ENCODE measurements around the gene HPD.

HPD gene

DNA sequence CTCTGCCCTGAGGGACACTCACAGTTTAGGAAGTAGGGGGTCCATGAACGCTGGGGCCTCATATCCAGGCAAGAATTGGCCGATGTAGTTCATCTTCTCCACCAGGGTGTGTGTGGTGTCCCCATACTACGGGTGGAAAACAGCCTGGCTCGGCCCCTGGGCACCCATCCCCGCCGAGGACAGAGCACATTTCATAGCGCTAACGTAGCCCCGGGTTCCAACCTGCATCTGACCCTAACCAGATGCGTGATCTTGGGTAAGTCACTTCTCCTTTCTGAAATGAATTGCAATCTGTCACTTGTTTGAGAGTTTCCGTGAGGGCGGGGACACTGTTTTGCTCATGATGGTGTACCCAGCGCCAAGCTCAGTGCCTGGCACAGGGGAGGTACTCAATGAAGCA is 9.0 kb downstream of the HPD start:
- H3K4me3 ChIP-seq (replicated peaks in 1 of 2; ENCODE audit: low read depth in 2 of 2, low read length in 2 of 2): no peak overlapping the region
- TF ChIP-seq, protein P1, sequence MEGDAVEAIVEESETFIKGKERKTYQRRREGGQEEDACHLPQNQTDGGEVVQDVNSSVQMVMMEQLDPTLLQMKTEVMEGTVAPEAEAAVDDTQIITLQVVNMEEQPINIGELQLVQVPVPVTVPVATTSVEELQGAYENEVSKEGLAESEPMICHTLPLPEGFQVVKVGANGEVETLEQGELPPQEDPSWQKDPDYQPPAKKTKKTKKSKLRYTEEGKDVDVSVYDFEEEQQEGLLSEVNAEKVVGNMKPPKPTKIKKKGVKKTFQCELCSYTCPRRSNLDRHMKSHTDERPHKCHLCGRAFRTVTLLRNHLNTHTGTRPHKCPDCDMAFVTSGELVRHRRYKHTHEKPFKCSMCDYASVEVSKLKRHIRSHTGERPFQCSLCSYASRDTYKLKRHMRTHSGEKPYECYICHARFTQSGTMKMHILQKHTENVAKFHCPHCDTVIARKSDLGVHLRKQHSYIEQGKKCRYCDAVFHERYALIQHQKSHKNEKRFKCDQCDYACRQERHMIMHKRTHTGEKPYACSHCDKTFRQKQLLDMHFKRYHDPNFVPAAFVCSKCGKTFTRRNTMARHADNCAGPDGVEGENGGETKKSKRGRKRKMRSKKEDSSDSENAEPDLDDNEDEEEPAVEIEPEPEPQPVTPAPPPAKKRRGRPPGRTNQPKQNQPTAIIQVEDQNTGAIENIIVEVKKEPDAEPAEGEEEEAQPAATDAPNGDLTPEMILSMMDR (IDR thresholded peaks at IDR 0.05; ENCODE audit: low read depth, low read length): no peak
- no peak for DNase-seq (ENCODE audit: low read depth in 2 of 2)

DNA sequence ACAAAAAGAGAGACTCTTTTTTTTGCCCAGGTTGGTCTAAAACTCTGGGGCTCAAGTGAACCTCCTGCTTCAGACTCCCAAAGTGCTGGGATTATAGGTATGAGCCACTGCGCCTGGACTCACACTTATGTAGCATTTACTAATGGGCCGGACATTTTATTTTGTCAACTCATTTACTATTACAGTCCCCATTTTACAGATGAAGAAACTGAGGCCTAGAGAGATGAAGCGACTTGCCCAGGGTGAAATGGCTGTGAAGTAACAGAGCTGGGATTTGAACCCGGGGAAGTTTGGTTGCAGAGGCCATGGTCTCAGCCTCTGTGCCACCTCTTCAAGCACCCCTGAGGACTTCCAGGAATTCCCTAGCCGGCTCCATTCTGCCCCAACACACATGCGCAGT is 9.4 kb downstream of the HPD start:
- no peak overlapping the region for H3K4me3 ChIP-seq (replicated peaks in 1 of 2; ENCODE audit: low read depth in 2 of 2, low read length in 2 of 2)
- no peak for DNase-seq (ENCODE audit: low read depth in 2 of 2)
- TF ChIP-seq, protein P1 (IDR thresholded peaks at IDR 0.05; ENCODE audit: low read depth, low read length): no peak

DNA sequence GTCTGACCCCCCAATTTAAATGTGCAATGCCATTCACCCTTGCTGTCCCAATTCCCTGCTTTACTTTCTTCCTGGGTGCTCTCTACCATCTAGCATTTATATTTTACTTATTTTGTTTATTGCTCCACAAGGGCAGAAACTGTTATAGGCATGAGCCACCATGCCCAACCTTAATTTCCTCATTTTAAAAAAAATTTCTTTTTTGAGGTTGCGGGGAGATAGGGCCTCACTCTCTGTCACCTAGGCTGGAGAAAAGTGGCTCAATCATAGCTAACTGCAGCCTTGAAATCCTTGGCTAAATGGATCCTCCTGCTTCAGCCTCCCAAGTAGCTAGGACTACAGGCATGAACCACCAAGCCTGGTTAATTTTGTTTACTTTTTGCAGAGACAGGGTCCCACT is 13.0 kb downstream of the HPD start:
- DNase-seq (ENCODE audit: low read depth in 2 of 2): no peak
- H3K4me3 ChIP-seq (replicated peaks in 1 of 2; ENCODE audit: low read depth in 2 of 2, low read length in 2 of 2): no peak overlapping the region
- TF ChIP-seq, protein P1 (IDR thresholded peaks at IDR 0.05; ENCODE audit: low read depth, low read length): no peak

DNA sequence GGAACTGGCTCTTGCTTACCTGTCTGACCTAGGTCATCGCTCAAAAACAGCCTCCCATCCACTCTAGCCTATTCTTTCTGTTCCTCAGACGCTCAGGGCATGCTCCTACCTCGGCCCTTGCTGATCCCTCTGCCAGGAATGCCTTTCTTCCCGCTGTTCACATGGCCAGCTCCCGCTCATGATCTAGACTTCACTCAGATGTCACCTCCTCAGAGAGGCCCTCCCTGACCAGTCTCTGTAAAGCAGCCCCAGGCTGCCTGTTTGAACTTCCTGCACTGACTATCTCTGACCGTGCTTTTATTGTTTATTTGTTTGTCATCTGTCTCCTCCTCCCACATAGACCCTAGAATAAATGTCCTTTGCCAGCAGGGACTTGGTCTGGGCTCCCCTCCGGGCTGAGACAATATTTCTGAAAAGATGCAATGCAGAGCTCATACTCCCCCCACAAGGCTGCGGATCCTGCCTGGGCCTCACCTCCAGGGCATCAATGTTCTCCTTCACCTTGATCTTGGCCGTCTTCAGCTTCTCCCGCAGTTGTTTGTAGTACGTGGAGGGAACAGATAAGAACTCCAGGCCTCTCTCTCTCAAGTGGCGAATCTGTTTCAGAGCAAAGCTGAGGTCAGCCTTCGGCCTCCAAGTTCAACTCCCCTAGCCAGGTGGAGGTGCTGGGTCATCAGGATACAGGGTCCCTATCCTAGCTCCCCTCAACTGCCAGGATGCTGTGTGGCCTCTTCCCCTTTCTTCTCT is 15.2 kb downstream of the HPD start:
- DNase-seq (ENCODE audit: low read depth in 2 of 2): no peak
- TF ChIP-seq, protein P1 (IDR thresholded peaks at IDR 0.05; ENCODE audit: low read depth, low read length): no peak
- H3K4me3 ChIP-seq (replicated peaks in 1 of 2; ENCODE audit: low read depth in 2 of 2, low read length in 2 of 2): no peak overlapping the region

DNA sequence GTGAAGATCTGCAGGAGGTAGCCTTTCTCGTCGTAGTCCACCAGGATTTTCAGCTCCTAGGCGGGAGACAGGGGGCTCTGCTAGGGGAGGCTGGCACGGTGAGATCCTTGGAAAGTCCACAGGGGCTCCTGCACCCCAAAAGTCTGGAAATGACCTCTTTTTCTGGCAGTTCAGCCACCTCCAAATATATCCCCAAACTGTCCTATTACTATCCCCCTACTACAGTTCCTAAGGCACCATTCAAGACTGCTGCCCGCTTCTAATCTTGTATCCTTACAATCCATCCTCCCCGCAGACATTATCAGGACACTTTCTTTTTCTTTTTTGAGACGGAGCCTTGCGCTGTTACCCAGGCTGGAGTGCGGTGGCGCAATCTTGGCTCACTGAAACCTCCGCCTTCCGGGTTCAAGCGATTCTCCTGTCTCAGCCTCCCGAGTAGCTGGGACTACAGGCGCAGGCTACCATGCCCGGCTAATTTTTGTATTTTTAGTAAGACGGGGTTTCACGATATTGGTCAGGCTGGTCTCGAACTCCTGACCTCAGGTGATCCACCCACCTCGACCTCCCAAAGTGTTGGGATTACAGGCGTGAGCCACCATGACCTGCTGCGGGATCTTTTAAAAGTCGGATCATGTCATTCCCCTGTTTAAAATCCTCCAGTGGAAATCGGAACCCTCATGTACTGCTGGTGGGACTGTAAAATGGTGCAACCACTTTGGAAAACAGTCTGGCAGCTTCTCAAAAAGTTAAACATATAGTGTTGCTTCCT is 18.5 kb downstream of the HPD start:
- DNase-seq (ENCODE audit: low read depth in 2 of 2): no peak
- H3K4me3 ChIP-seq (replicated peaks in 1 of 2; ENCODE audit: low read depth in 2 of 2, low read length in 2 of 2): peak overlapping the region; percentile 59 to 69
- TF ChIP-seq, protein P1 (IDR thresholded peaks at IDR 0.05; ENCODE audit: low read depth, low read length): no peak

DNA sequence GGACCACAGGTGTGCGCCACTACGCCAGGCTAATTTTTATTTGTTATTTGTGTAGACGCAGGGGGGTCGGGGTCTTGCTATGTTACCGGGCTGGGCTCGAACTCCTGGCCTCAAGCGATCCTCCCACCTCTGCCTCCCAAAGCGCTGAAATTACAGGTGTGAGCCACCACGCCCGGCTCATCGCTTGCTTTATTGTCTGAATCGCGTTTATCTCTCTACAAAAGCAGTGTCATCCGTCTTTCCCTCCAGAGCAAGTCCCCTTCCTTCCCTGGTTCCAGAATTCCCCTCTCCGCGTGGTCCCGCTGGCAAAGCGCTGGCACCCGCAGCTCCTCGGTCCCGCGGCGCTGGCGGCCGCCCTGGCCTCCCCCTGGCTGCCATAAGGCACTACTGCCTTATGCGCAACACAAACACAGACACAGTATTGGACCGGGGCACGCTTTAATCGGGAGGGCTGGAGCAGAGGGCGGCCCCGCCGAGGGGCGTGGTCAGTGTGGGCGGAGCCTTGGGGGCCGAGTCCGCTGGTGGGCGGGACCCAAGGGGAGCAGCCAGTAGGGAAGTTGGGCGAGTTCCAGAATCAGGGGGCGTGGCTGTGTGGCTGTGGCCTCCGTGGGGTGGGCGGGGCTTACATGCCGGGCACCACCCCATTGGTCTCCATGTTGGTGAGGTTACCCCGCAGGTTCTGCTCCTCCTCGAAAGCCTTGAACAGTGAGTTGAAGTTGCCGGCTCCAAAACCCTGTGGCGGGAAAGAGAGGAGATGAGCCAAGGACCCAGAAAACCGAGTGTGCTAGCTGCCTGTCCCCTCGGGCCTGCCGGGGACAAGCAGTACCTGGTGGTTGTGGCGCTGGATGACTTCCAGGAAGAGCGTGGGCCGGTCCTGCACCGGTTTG is 19.3 kb downstream of the HPD start:
- peak overlapping the region; percentile 59 to 69 for H3K4me3 ChIP-seq (replicated peaks in 1 of 2; ENCODE audit: low read depth in 2 of 2, low read length in 2 of 2)
- TF ChIP-seq, protein P1 (IDR thresholded peaks at IDR 0.05; ENCODE audit: low read depth, low read length): peak; percentile 42
- peak; percentile 98 to 99 for DNase-seq (ENCODE audit: low read depth in 2 of 2)
